HFF-Myc (cell line): Measurements from ENCODE around the gene MYO5B.

ENCODE experiments used
- DNase-seq: peaks from one replicate; pipeline ENCODE4 v3.0.0-alpha.2; 2011; ENCODE audit warnings: low read depth; ENCODE audit errors: extremely low read depth
- H3K4me3 ChIP-seq: replicated peaks from 2 replicates; pipeline ENCODE4 v1.5.1; 2011; ENCODE audit warnings: low read depth, mild to moderate bottlenecking, control low read depth, low read length
- CTCF ChIP-seq: IDR thresholded peaks from 2 replicates; pipeline ENCODE4 v1.5.1; 2012; ENCODE audit warnings: mild to moderate bottlenecking, low read depth, low read length, control low read depth; ENCODE audit errors: missing control alignments

MYO5B gene

GRCh38 chr18:49988733-49989132, 206.2 kb downstream of the MYO5B start:
- no peak for TF ChIP-seq CTCF
- no peak overlapping the region for H3K4me3 ChIP-seq
- DNase-seq: no peak

GRCh38 chr18:49988101-49988500, 206.8 kb downstream of the MYO5B start:
- H3K4me3 ChIP-seq: no peak overlapping the region
- DNase-seq: no peak
- no peak for TF ChIP-seq CTCF

GRCh38 chr18:49985236-49985635, 209.7 kb downstream of the MYO5B start:
- TF ChIP-seq CTCF: no peak
- no peak for DNase-seq
- H3K4me3 ChIP-seq: no peak overlapping the region

GRCh38 chr18:49980896-49981295, 214.1 kb downstream of the MYO5B start:
- DNase-seq: no peak
- TF ChIP-seq CTCF: no peak
- no peak overlapping the region for H3K4me3 ChIP-seq

- DNase-seq: no peak
- H3K4me3 ChIP-seq: no peak overlapping the region
- no peak for TF ChIP-seq CTCF
These were observed 218.0 kb downstream of the MYO5B start for GRCh38 chr18:49976795-49977560.

- TF ChIP-seq CTCF: no peak
- DNase-seq: no peak
- no peak overlapping the region for H3K4me3 ChIP-seq
These were observed 218.9 kb downstream of the MYO5B start for GRCh38 chr18:49976001-49976400.

GRCh38 chr18:49974079-49974478, 220.9 kb downstream of the MYO5B start:
- H3K4me3 ChIP-seq: no peak overlapping the region
- no peak for TF ChIP-seq CTCF
- DNase-seq: no peak
